GM18520 (cell line): ENCODE results near the gene EPN1.

ENCODE experiments used
- ATAC-seq: cut with Tn5 transposase; IDR thresholded peaks from one replicate; pipeline ENCODE4 v1.9.1; 2021; ENCODE audit not compliant: unreplicated experiment

The EPN1 gene

GRCh38 chr19:55646889-55647731 lies 27.9 kb upstream of the EPN1 start:
- ATAC-seq: no peak

- no peak for ATAC-seq
Observed at GRCh38 chr19:55647732-55648584, 27.1 kb upstream of the EPN1 start, which contains the start of gene CCDC106. CCDC106 (plus strand) TSS chr19:55648212; CDS start chr19:55649047, 835 bp downstream.

- ATAC-seq: no peak
Observed at GRCh38 chr19:55648585-55649267, 26.3 kb upstream of the EPN1 start.

GRCh38 chr19:55649268-55650125 lies 25.5 kb upstream of the EPN1 start:
- no peak for ATAC-seq

GRCh38 chr19:55650126-55650557 lies 24.9 kb upstream of the EPN1 start:
- no peak for ATAC-seq

GRCh38 chr19:55650602-55651230 lies 24.3 kb upstream of the EPN1 start:
- no peak for ATAC-seq

GRCh38 chr19:55651236-55651635 lies 23.8 kb upstream of the EPN1 start:
- ATAC-seq: no peak

- no peak for ATAC-seq
Observed at GRCh38 chr19:55652311-55653128, 22.5 kb upstream of the EPN1 start.

GRCh38 chr19:55653651-55654322 lies 21.2 kb upstream of the EPN1 start:
- peak; percentile 30 for ATAC-seq

- peak; percentile 57 for ATAC-seq
Observed at GRCh38 chr19:55654323-55654867, 20.6 kb upstream of the EPN1 start.

- ATAC-seq: peak; percentile 22
Observed at GRCh38 chr19:55654868-55655647, 20.0 kb upstream of the EPN1 start, which contains the start of gene U2AF2. U2AF2 (plus strand) TSS chr19:55655035; CDS start chr19:55655105, 70 bp downstream.

- no peak for ATAC-seq
Observed at GRCh38 chr19:55655648-55656040, 19.4 kb upstream of the EPN1 start.

GRCh38 chr19:55656552-55656951 lies 18.5 kb upstream of the EPN1 start:
- ATAC-seq: no peak

GRCh38 chr19:55656988-55657747 lies 17.9 kb upstream of the EPN1 start:
- no peak for ATAC-seq

GRCh38 chr19:55658846-55659459 lies 16.1 kb upstream of the EPN1 start:
- ATAC-seq: no peak

- ATAC-seq: no peak
Observed at GRCh38 chr19:55659822-55660221, 15.2 kb upstream of the EPN1 start.
